A549 (cell line): Measurements from ENCODE around the gene IVL. TPM values are rescaled to one million over a fixed set of nuclear protein-coding genes. Genes with fewer than 3 reads are reported as not detected.

ENCODE experiments used
- ATAC-seq, 2 experiments: fragments of 200-7000 bp in 1 of 2; fragments of >200 bp in 1 of 2; cut with Nextera tagmentation in 1 of 2; cut with Tn5 transposase in 1 of 2; 3 replicates each; pipeline versions ENCODE4 v1.8.0 to v1.9.1; 2018 to 2020; ENCODE audit warnings: mild to moderate bottlenecking in 1 of 2, moderate library complexity in 1 of 2
- CTCF ChIA-PET: fragments of 300-600 bp; sonication (Branson Sonifier 250); formaldehyde crosslinking; extraction: SDS; loops from one replicate; lab custom pipeline; 2021; ENCODE audit warnings: antibody characterized with exemption, inconsistent platforms; lab: Yijun Ruan, JAX
- POLR2A ChIA-PET: fragments of 350-600 bp; formaldehyde crosslinking; extraction: SDS; loops from one replicate; lab custom pipeline; 2021; ENCODE audit warnings: antibody characterized with exemption, inconsistent platforms; lab: Yijun Ruan, JAX
- DNase-seq, 2 experiments: peaks; one replicate each; pipeline versions ENCODE4 v3.0.0 to v3.0.0-alpha.2; 2011 to 2016; ENCODE audit warnings: low read depth in 1 of 2, low spot score in 1 of 2
- FAIRE-seq: peaks from 2 replicates; lab custom pipeline; 2011; peaks lifted over from hg19 to GRCh38; lab: Jason Lieb, UNC
- H3K27ac ChIP-seq, 2 experiments: fragments of >200 bp; sonication (Bioruptor Twin); formaldehyde crosslinking; 3 replicates each; pipeline ENCODE4 v1.5.1; 2016 to 2017
- H3K4me1 ChIP-seq: fragments of >200 bp; sonication (Bioruptor Twin); formaldehyde crosslinking; 3 replicates; pipeline ENCODE4 v1.6.1; 2016
- H3K4me2 ChIP-seq: fragments of >200 bp; sonication (Bioruptor Twin); formaldehyde crosslinking; 3 replicates; pipeline ENCODE4 v1.6.1; 2016
- H3K4me3 ChIP-seq: fragments of >200 bp; sonication (Bioruptor Twin); formaldehyde crosslinking; 3 replicates; pipeline ENCODE4 v1.5.1; 2016
- H3K9me3 ChIP-seq: fragments of >200 bp; sonication (Bioruptor Twin); formaldehyde crosslinking; 3 replicates; pipeline ENCODE4 v1.6.1; 2016
- CHD2 ChIP-seq: fragments of 150-350 bp; IDR thresholded peaks from 2 replicates; pipeline ENCODE4 v1.6.1; 2014; ENCODE audit warnings: low read length; ENCODE audit not compliant: partially characterized antibody
- CHD4 ChIP-seq: fragments of 200-600 bp; sonication (generic); IDR thresholded peaks from 2 replicates; pipeline ENCODE4 v1.6.1; 2016; ENCODE audit warnings: antibody characterized with exemption, mild to moderate bottlenecking, borderline replicate concordance
- EHF ChIP-seq: fragments of 250-450 bp; sonication (Bioruptor Pico); IDR thresholded peaks from 2 replicates; pipeline ENCODE4 v1.5.0; 2020; ENCODE audit warnings: mild to moderate bottlenecking
- ELK1 ChIP-seq: fragments of 150-350 bp; IDR thresholded peaks from 2 replicates; pipeline ENCODE4 v1.6.1; 2014; ENCODE audit warnings: low read depth, mild to moderate bottlenecking, low read length
- FOSB ChIP-seq: fragments of 250-450 bp; sonication (Bioruptor Pico); IDR thresholded peaks from 2 replicates; pipeline ENCODE4 v1.5.0; 2020; ENCODE audit warnings: mild to moderate bottlenecking, moderate library complexity
- HEYL ChIP-seq: fragments of 250-450 bp; sonication (Bioruptor Pico); IDR thresholded peaks from 2 replicates; pipeline ENCODE4 v1.8.0; 2021; ENCODE audit warnings: mild to moderate bottlenecking, moderate library complexity
- HMGXB4 ChIP-seq: fragments of 250-450 bp; sonication (Bioruptor Pico); IDR thresholded peaks from 2 replicates; pipeline ENCODE4 v1.5.0; 2021; ENCODE audit warnings: mild to moderate bottlenecking, moderate library complexity, borderline replicate concordance
- HOXB13 ChIP-seq: fragments of 250-450 bp; sonication (Bioruptor Pico); IDR thresholded peaks from 2 replicates; pipeline ENCODE4 v1.5.0; 2020; ENCODE audit warnings: low read depth, mild to moderate bottlenecking, moderate library complexity
- HOXB5 ChIP-seq: fragments of 250-450 bp; sonication (Bioruptor Pico); IDR thresholded peaks from 2 replicates; pipeline ENCODE4 v1.5.0; 2020; ENCODE audit warnings: mild to moderate bottlenecking, moderate library complexity
- MAFK ChIP-seq: fragments of 450-650 bp; IDR thresholded peaks from 2 replicates; pipeline ENCODE4 v1.6.1; 2014; ENCODE audit not compliant: partially characterized antibody
- MYC ChIP-seq: IDR thresholded peaks from 2 replicates; pipeline ENCODE4 v1.6.1; 2012; ENCODE audit warnings: mild to moderate bottlenecking, inconsistent platforms, low read length, improper control_type of control experiment, borderline replicate concordance
- NFE2L2 ChIP-seq: fragments of 150-350 bp; conservative IDR thresholded peaks from 2 replicates; pipeline ENCODE4 v1.6.1; 2014; ENCODE audit warnings: low read length
- NPAS2 ChIP-seq: fragments of 250-450 bp; sonication (Bioruptor Pico); IDR thresholded peaks from 2 replicates; pipeline ENCODE4 v1.8.0; 2022; ENCODE audit warnings: mild to moderate bottlenecking, moderate library complexity, borderline replicate concordance
- POLR2AphosphoS2 ChIP-seq: conservative IDR thresholded peaks from 2 replicates; pipeline ENCODE4 v1.6.1; 2012; ENCODE audit warnings: low read length, improper control_type of control experiment, inconsistent platforms
- RCOR1 ChIP-seq: fragments of 150-350 bp; IDR thresholded peaks from 2 replicates; pipeline ENCODE4 v1.6.1; 2014; ENCODE audit warnings: antibody characterized with exemption, low read length, low read depth
- RFX5 ChIP-seq: fragments of 450-650 bp; IDR thresholded peaks from 2 replicates; pipeline ENCODE4 v1.7.1; 2014; ENCODE audit warnings: antibody characterized with exemption, mild to moderate bottlenecking, moderate library complexity
- RNF2 ChIP-seq: fragments of 200-600 bp; sonication (generic); IDR thresholded peaks from 2 replicates; pipeline ENCODE4 v1.6.1; 2016; ENCODE audit warnings: low read depth, mild to moderate bottlenecking, antibody characterized with exemption, moderate library complexity, borderline replicate concordance
- SMC3 ChIP-seq: fragments of >200 bp; sonication (Bioruptor Twin); formaldehyde crosslinking; IDR thresholded peaks from 3 replicates; pipeline ENCODE4 v1.6.1; 2018; ENCODE audit warnings: inconsistent platforms
- SREBF2 ChIP-seq: fragments of 450-650 bp; IDR thresholded peaks from 2 replicates; pipeline ENCODE4 v1.6.1; 2014; ENCODE audit warnings: mild to moderate bottlenecking, moderate library complexity
- TFCP2L1 ChIP-seq: fragments of 250-450 bp; sonication (Bioruptor Pico); IDR thresholded peaks from 2 replicates; pipeline ENCODE4 v1.5.0; 2021; ENCODE audit warnings: mild to moderate bottlenecking
- TP53 ChIP-seq: fragments of 250-450 bp; sonication (Bioruptor Pico); IDR thresholded peaks from 2 replicates; pipeline ENCODE4 v1.5.0; 2021; ENCODE audit warnings: mild to moderate bottlenecking, moderate library complexity
- ZNF302 ChIP-seq: fragments of 250-450 bp; sonication (Bioruptor Pico); IDR thresholded peaks from 2 replicates; pipeline ENCODE4 v1.9.0; 2021; ENCODE audit warnings: inconsistent platforms, mild to moderate bottlenecking, moderate library complexity
- ZSCAN20 ChIP-seq: fragments of 250-450 bp; sonication (Bioruptor Pico); IDR thresholded peaks from 2 replicates; pipeline ENCODE4 v1.8.0; 2022; ENCODE audit warnings: mild to moderate bottlenecking, moderate library complexity
- WGBS: methylation state at CpG from one replicate; pipeline ENCODE4 v1.1.6; 2017; ENCODE audit errors: missing lambda C conversion rate; 5-methylcytosine and 5-hydroxymethylcytosine counted together
- polyA plus RNA-seq, 4 experiments: library from polyadenylated mRNA; depleted of rRNA in 3 of 4; stranded (reverse); fragments of >200 nt; fragmentation: RNase III in 1 of 4; extraction: RNeasy Plus Mini Kit Qiagen cat#74134 plus additional on column Dnase treatment in 1 of 4; gene quantifications; 2 replicates in 3 of 4; 3 replicates in 1 of 4; pipeline ENCODE4 v1.2.3, GENCODE V29; 2011 to 2017
- TF ChIP-seq, protein P1 (sequence below): IDR thresholded peaks from 2 replicates; pipeline ENCODE4 v1.6.1; 2012
- TF ChIP-seq, protein P2 (sequence below): fragments of >200 bp; sonication (Bioruptor Twin); formaldehyde crosslinking; IDR thresholded peaks from 3 replicates; pipeline ENCODE4 v1.5.1; 2016
- TF ChIP-seq, protein P3 (sequence below): fragments of 250-450 bp; sonication (Bioruptor Pico); IDR thresholded peaks from 2 replicates; pipeline ENCODE4 v1.5.0; 2020; ENCODE audit warnings: low read depth, mild to moderate bottlenecking, moderate library complexity
- TF ChIP-seq, protein P4 (sequence below): fragments of >200 bp; sonication (Bioruptor Twin); formaldehyde crosslinking; IDR thresholded peaks from 2 replicates; pipeline ENCODE4 v1.6.1; 2016

Gene IVL
- polyA plus RNA-seq, 2 of the 4 experiments (the other 2 are of a cell fraction), result not detected

DNA sequence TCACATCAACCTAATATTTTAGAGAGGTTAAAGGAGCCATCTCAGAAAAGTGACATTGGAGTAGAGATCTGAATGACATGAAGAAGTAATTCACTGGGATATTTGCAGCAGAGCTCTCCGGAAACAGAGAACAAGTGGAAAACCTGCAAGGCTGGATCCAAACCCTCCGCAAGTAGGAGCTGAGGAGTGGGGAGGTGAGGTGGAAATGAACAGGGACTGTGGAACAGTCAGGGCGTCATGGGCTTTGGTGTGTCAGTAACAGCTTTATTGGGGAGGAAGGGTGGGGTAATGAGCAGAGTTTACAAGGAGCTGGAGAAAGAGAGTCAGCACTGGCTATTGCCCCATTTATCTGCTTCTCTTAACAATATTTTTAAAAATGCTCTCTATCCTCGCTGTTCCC, 9.3 kb upstream of the IVL start (continued):
- no peak for TF ChIP-seq NFE2L2

GRCh38 chr1:152899883-152900282, 8.5 kb upstream of the IVL start:
- TF ChIP-seq EHF, result no peak
- no peak for TF ChIP-seq MYC
- TF ChIP-seq, protein P1, sequence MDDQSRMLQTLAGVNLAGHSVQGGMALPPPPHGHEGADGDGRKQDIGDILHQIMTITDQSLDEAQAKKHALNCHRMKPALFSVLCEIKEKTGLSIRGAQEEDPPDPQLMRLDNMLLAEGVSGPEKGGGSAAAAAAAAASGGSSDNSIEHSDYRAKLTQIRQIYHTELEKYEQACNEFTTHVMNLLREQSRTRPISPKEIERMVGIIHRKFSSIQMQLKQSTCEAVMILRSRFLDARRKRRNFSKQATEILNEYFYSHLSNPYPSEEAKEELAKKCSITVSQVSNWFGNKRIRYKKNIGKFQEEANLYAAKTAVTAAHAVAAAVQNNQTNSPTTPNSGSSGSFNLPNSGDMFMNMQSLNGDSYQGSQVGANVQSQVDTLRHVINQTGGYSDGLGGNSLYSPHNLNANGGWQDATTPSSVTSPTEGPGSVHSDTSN, result no peak
- no peak for TF ChIP-seq HMGXB4 (CRISPR knock-in tag)
- TF ChIP-seq ZSCAN20 (CRISPR knock-in tag), result no peak
- TF ChIP-seq TFCP2L1 (CRISPR knock-in tag), result no peak
- TF ChIP-seq RCOR1, result no peak
- TF ChIP-seq TP53 (CRISPR knock-in tag), result no peak
- TF ChIP-seq, protein P2, sequence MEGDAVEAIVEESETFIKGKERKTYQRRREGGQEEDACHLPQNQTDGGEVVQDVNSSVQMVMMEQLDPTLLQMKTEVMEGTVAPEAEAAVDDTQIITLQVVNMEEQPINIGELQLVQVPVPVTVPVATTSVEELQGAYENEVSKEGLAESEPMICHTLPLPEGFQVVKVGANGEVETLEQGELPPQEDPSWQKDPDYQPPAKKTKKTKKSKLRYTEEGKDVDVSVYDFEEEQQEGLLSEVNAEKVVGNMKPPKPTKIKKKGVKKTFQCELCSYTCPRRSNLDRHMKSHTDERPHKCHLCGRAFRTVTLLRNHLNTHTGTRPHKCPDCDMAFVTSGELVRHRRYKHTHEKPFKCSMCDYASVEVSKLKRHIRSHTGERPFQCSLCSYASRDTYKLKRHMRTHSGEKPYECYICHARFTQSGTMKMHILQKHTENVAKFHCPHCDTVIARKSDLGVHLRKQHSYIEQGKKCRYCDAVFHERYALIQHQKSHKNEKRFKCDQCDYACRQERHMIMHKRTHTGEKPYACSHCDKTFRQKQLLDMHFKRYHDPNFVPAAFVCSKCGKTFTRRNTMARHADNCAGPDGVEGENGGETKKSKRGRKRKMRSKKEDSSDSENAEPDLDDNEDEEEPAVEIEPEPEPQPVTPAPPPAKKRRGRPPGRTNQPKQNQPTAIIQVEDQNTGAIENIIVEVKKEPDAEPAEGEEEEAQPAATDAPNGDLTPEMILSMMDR, result no peak
- TF ChIP-seq, protein P3, sequence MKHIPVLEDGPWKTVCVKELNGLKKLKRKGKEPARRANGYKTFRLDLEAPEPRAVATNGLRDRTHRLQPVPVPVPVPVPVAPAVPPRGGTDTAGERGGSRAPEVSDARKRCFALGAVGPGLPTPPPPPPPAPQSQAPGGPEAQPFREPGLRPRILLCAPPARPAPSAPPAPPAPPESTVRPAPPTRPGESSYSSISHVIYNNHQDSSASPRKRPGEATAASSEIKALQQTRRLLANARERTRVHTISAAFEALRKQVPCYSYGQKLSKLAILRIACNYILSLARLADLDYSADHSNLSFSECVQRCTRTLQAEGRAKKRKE, result no peak
- no peak for TF ChIP-seq FOSB (CRISPR knock-in tag)
- TF ChIP-seq POLR2AphosphoS2, result no peak
- TF ChIP-seq SMC3, result no peak
- TF ChIP-seq MAFK, result no peak
- TF ChIP-seq CHD4, result no peak
- H3K9me3 ChIP-seq, result no peaks in the 10 kb centered on the region
- 0% methylated on average over 1 of the region's 2 CpGs for WGBS
- FAIRE-seq (no peak), ATAC-seq (no peak), DNase-seq (no peak)
- ChIA-PET POLR2A (no interaction called here), CTCF (no interaction called here)
- no peak overlapping the region for H3K27ac ChIP-seq
- H3K4me2 ChIP-seq, result no peak overlapping the region
- no peaks in the 10 kb centered on the region for H3K4me1 ChIP-seq
- no peak overlapping the region for H3K4me3 ChIP-seq

DNA sequence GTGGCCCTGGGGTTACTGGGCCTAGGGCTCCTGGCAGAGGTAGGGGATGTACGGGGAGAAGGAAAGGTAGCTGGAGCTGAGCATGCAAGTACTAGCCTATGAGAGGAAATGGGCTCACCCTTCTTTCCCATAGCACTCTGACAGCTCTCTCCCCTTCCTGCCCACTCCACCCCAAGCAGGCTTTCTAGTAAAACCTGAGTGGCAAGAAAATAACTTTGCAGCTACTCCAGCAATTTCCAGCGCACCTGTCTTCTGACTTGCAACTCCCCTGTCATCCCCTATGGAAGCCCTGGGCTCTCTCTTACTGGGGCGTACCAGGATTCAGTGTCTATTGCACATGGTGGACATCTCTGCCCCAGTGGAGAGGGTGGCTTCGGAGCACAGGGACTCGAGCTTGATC, 6.7 kb upstream of the IVL start:
- ATAC-seq, result no peak
- no peaks in the 10 kb centered on the region for H3K4me1 ChIP-seq
- no peak overlapping the region for H3K27ac ChIP-seq
- CTCF ChIA-PET, result interaction anchor here (0.6 to 0.9 kb wide), 2 partner anchors 24 to 286 kb away, joined by 3 to 4 read pairs; no protein-coding TSS in a partner anchor
- DNase-seq, result no peak
- no peak overlapping the region for H3K4me2 ChIP-seq
- 24% methylated on average over 5 of the region's 5 CpGs for WGBS
- POLR2A ChIA-PET, result no interaction called here
- no peak overlapping the region for H3K4me3 ChIP-seq
- no peaks in the 10 kb centered on the region for H3K9me3 ChIP-seq
- FAIRE-seq, result no peak
- TF ChIP-seq, protein P4, sequence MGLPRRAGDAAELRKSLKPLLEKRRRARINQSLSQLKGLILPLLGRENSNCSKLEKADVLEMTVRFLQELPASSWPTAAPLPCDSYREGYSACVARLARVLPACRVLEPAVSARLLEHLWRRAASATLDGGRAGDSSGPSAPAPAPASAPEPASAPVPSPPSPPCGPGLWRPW, result no peak
- TF ChIP-seq HOXB13 (no peak), CHD2 (no peak), HEYL (CRISPR knock-in tag) (no peak), RFX5 (no peak), ZNF302 (CRISPR knock-in tag) (no peak), NPAS2 (no peak), HOXB5 (CRISPR knock-in tag) (no peak), ELK1 (no peak), NFE2L2 (no peak), SREBF2 (no peak), RNF2 (no peak)
